ENCODE measurements around the gene NGFR.

NGFR gene

DNA sequence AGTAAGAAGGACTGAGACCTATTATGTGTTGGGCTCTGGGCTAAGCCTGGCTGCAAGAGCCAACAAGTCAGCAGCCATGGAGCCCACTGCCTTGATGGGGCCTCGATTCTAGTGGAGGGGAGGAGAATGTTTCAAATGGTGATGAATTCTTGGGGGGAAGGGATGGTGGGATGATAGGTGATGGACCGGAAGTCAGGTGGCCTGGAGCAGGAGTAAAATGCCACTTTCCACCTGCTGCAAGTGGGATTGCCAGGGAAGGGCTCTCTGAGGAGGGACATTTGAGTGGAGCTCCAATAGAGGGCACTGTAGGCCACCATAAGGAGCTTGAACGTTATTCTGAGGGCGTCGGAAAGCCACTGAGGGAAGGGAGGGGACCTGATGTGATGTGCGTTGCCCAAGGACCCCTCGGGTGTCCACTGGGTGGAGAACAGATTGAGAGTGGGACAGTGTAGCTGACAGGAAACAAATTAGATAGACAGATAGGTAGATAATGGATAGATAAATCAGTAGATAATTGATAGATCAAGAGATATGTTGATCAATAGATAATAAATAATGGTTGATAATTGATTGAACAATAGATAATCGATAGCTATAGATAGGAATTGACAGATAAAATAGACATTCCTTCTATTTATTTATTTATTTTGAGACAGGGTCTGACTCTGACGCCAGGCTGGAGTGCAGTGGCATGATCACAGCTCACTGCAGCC is 62.4 kb downstream of the NGFR start:
- Histone ChIP-seq H3K9me3 (replicated peaks; ENCODE audit: insufficient read depth, low read length) (no peaks in the 10 kb centered on the region), H3F3A (ENCODE audit: insufficient read depth, low read length) (no peaks in the 10 kb centered on the region), H3K36me3 (replicated peaks; ENCODE audit: insufficient read depth, low read length) (no peaks in the 10 kb centered on the region), H3K4me3 (ENCODE audit: low read length) (no peak overlapping the region), H3K79me2 (ENCODE audit: low read length) (no peaks in the 10 kb centered on the region), H2AFZ (ENCODE audit: low read length) (no peak overlapping the region), H3K27ac (ENCODE audit: low read length) (no peak overlapping the region), H3K4me2 (ENCODE audit: low read depth, low read length) (no peak overlapping the region), H3K9me2 (replicated peaks; ENCODE audit: insufficient read depth, low read length) (no peaks in the 10 kb centered on the region), H3K4me1 (ENCODE audit: low read length) (no peaks in the 10 kb centered on the region), H4K20me1 (ENCODE audit: insufficient read depth, low read length) (no peaks in the 10 kb centered on the region), H3K9ac (ENCODE audit: low read length) (no peak overlapping the region), H3K27me3 (replicated peaks; ENCODE audit: insufficient read depth, low read length) (peaks cover 17% of the 10 kb centered on the region)
- peak; percentile 56 for DNase-seq
- TF ChIP-seq EZH2phosphoT487 (IDR thresholded peaks at IDR 0.05; ENCODE audit: low read length) (no peak), EZH2 (optimal IDR thresholded peaks at IDR 0.05; ENCODE audit: low read depth, low read length) (no peak)
- TF ChIP-seq, protein P1, sequence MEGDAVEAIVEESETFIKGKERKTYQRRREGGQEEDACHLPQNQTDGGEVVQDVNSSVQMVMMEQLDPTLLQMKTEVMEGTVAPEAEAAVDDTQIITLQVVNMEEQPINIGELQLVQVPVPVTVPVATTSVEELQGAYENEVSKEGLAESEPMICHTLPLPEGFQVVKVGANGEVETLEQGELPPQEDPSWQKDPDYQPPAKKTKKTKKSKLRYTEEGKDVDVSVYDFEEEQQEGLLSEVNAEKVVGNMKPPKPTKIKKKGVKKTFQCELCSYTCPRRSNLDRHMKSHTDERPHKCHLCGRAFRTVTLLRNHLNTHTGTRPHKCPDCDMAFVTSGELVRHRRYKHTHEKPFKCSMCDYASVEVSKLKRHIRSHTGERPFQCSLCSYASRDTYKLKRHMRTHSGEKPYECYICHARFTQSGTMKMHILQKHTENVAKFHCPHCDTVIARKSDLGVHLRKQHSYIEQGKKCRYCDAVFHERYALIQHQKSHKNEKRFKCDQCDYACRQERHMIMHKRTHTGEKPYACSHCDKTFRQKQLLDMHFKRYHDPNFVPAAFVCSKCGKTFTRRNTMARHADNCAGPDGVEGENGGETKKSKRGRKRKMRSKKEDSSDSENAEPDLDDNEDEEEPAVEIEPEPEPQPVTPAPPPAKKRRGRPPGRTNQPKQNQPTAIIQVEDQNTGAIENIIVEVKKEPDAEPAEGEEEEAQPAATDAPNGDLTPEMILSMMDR (IDR thresholded peaks at IDR 0.05; ENCODE audit: low read length): peak; percentile 76
